IPS-NIHi7 (cell line): ENCODE results near the gene MDFIC.
A peak's percentile ranks its signal among the peaks of the same experiment; 100 is the strongest.

Experiments
- DNase-seq: peaks from one replicate; pipeline ENCODE4 v3.0.0; 2012; ENCODE audit warnings: mixed read lengths; ENCODE audit errors: extremely low spot score

MDFIC gene

GRCh38 chr7:114925434-114925833 is 3.5 kb downstream of the MDFIC start:
- DNase-seq = no peak

DNA sequence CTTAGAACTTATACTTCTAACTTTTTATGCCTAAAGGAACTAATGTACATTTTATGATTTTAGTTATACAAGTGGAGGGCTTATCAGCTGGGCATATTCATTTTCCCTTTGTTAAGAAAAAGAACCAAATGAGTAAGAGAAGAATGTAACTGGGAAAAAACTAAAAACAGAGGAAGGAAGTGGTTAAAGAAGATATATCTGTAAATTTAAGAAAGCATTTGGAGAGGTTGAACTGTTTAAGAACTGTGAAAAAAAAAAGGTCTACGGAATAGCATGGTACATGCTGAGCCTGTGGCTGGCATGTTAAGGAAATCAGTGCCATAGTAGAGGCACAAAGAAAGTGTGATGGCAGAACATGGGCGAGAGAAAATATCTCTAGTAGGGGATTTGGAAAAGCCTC is 6.2 kb downstream of the MDFIC start:
- DNase-seq = no peak

GRCh38 chr7:114929570-114929969 is 7.7 kb downstream of the MDFIC start:
- DNase-seq = no peak

GRCh38 chr7:114930107-114930661 is 8.3 kb downstream of the MDFIC start:
- peak; percentile 51 for DNase-seq

DNA sequence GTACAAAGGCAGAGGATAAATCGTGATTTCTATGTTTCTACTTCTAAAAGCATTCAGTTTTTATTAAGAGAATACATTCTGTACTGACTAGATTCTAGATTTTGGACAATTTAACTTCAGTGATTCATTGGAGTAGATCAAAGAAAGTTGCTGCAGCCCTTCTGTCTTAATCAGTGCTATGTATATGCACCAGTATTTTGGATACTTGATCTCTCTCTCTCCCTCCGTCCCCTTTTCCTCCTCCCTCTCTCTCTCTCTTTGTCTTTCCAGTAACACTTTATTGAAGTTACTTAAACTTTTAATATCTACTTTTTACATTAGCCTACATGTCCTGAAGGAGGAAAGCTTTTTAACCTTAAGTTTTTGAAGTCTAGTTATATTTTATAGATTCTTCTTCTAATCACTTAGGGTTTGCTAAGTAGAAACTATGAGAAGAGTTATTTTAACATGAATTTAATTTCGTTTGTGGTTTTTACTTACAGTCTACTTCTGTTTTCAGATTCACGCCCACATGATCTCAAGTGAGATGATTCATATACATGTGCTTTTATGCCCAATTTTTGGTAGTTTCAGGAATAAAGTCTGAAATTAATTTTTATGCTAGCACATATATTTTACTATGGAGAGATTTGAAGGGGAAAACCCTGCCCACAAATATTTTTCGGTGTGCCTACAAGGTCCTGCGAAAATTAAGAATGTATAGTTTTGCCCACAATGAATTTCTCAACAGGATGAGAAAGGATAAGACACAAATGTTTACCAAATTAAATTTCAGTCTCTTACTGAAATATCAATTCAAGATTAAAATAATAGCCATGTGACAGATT is 9.1 kb downstream of the MDFIC start:
- no peak for DNase-seq

GRCh38 chr7:114931656-114932011 is 9.7 kb downstream of the MDFIC start:
- DNase-seq = no peak

DNA sequence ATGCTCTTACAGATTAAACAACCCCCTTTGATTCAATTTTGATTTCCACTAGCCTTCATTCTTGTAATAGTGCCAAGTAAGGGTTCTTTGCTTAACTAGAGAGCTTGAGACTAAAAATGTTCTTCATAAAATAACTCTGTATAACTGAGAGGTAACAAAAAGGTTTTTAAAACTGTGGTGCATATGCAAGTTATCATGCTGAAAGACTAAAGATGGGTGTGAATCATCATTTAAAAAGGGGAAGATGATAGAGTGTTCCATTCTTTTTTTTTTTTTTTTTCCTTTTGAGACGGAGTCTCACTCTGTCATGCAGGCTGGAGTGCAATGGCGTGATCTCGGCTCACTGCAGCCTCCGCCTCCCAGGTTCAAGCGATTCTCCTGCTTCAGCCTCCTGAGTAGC is 11.1 kb downstream of the MDFIC start:
- DNase-seq = no peak

GRCh38 chr7:114933658-114934057 is 11.8 kb downstream of the MDFIC start:
- DNase-seq = no peak

GRCh38 chr7:114934086-114934485 is 12.2 kb downstream of the MDFIC start:
- DNase-seq = no peak

- DNase-seq = no peak
These were observed 12.8 kb downstream of the MDFIC start for GRCh38 chr7:114934713-114935112.

- DNase-seq = no peak
These were observed 14.6 kb downstream of the MDFIC start for GRCh38 chr7:114936471-114936870.

DNA sequence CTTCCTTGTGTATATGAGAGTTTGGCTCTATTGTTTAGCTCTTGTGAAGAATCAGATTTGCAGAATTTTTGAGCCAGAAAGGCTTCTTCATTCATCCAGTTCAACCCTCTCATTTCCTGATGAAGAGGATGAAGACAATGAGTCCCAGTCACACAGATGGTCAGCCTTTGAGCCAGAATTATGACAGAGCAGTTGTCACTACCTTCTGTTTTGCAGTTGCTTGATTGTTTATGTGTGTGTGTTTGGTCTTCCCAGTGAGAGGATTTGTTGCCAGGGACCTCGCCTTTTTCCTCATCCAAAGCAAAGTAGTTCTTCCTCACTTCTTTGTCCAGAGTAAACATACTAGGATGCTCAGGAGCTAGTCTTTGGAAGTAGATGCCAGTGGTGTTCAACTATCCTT is 15.6 kb downstream of the MDFIC start:
- no peak for DNase-seq

DNA sequence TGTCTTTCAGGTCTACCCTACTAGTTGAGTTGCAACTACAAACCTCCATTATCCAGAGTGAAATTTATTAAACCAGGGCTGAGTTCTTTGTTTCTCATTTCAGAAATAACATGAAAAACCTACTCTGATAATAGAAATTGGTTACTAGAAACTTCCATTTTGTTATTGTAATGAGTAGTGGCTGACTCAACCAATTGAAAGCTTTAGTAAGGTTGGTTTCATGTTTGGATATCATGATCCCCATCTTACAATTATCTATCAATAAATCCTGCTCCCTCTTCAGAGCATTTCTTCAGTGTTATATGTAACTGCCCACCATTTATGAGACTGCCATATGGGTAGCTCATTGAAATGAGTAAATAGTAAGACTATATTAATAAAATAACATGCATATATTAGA is 16.9 kb downstream of the MDFIC start:
- DNase-seq = no peak

DNA sequence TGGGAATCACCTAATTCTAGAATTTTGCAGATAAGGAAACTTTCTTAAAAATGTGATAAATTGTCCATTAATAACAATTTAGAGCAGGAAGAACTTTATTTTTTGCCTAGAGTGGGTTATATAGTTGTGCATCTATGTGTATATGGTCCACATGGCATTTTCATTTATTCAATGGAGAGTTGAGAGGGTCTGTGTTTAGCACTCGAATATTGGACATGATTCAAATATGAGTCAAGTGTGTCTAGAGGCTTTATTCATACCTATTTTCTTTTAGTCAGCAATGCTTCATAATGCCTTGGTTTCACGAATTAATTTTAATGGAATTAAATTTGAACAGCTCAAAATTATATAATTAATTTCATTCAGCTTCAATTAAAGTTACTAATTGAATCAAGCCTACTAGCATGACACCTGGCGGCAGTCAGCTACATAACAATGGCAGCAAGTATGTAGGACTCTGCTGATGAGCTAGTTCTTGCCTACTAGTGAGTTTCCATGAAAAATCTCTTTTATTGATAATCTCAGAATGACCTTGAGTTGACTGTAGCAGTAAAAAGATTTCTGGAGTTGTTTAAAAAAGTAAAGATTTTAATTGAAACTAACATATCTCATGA is 17.7 kb downstream of the MDFIC start:
- no peak for DNase-seq

GRCh38 chr7:114940220-114940619 is 18.3 kb downstream of the MDFIC start:
- DNase-seq = no peak

DNA sequence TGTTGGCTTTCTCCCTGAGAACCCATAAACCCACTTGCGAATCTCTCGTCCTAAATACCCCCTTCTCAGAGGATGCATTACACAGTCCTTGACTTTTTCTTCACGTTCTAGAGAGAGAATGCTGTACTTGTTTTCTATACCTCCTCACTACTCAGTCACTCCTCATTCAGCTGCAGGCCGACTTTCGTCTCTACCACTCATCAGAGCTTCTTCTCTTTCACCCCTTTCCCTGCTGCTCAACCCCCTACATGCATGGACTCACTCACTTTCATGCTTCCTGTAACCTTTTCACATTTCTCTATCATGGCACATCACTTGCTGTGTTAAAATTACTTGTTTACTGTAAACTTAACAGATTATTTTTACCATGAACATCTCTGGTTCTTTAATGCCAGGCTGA is 19.8 kb downstream of the MDFIC start:
- DNase-seq = no peak

DNA sequence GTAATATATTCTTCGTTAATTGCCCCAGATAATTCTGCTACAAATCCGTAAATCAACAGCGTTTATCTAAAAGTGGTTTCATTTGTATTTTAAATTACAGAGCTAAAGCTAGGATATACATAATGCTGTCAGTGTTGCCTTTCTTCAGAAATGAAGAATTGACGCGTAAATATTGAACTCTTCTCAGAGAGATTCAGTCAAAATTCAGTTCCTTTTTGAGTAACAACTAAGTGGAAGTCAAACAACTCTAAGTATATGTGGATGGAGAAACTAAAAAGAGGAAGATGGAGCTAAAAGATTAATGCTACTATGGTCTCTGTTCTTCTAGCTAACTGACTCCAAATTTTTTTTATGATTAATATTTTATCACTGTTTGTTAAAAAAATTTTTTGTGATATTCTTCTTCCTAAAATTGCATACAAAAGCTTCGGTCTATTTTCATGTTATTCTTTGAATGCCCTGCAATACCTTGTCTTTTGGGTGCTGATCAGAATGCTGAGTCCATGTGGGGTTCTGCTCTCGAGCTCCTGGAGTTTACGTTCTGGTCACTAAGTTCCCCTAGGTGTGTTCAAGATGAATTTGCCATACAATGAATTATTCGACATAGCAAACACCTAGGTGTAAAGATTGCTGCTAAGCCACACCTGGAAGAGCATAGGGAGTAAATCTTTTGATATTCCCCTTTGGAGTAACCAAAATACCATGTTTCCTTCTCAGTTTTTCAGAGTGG is 20.7 kb downstream of the MDFIC start:
- no peak for DNase-seq

DNA sequence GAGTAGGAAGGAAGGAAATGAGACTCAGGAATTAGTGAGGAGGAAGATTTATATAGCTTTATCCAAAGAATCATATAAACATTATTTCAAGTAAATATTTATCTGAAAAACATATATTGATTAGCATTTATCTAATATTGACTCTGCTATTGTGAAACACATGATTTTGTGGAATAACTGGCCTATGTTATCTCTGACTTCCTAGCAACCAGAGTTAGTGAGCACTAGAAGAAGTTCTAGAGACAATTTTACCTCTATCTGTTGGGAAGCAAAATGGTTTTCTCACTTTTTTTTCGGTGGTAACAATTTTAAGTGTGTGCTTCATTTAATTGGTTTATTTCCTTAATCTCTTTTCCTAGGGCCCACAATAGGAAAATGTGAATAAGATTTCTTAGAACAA is 21.6 kb downstream of the MDFIC start:
- no peak for DNase-seq

DNA sequence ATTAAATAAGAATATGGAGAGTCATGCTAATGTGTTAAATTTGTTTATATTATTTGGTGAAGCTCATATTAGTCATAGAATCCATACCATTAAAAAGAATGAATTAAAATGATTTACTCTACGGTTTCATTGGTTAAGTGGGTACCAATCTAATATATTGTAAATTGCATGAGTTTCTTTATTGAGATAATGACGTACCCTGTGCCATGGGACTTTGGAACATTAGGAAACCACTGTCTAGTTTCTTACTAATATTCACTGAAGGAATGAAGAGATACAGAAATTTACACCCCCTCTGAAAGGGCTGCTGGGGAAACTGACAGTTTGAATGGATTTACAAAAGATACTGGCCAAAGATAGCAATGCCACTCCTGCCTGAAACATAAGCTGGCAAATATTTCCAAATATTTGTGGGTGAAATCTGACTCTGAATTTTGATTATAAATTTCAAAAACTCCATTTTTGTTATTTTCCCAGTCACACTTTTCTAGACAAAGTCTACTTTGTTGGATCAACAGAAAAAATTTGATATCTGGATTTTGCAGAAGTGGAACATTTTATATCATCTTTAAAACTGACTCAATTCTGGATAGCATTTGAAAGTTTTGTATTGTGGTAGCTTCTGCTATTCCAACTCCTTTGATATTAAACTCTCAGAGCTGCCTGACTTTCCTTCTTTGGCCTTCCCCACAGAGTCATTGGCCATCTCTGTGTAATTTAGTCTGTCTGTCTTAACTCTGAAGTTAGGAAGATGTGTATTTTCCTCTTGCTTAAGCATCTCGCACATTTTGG is 22.3 kb downstream of the MDFIC start:
- no peak for DNase-seq

GRCh38 chr7:114944745-114945625 is 23.1 kb downstream of the MDFIC start:
- peak; percentile 45 for DNase-seq

DNA sequence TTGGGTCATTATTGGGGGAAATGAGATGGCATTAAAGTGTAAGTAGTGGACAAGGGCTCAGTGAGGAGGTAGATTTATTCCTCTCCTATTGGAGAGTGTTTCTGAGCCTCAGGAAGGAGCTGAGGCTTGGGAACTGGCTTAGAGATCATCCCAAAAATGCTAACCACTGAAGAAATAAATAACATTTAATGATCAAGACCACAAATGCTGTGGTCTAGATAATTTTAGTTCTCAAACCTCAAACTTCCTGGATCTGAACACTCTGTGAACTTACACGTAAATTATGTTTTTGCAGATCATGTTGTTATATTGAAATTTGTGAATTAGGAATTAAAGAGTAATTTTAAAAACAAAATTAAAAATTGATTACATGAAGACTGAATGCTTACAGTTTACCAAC is 27.3 kb downstream of the MDFIC start:
- no peak for DNase-seq
